RKO (cell line): Measurements from ENCODE around the gene UROS.

Experiments used
- DNase-seq: peaks from one replicate; pipeline ENCODE4 v3.0.0-alpha.2; 2016; ENCODE audit warnings: low spot score

The UROS gene

DNA sequence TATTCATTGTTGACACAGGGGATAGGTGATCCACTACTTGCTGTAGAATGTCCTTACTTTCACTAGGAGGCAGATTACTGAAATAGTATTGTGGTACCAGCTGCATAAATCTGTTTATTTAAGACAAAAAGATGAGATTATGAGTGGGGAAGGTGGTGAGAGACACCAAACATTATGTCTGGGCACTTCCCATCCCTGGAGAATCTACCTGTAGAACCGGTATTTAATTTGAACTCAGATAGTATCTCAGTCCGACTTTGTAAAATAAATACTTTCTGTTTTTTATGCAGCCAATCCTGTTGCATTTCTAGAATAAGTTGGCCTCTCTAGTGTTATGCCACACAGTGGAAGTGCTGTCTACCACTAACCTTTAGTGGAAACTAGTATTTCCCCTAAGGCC, 13.7 kb upstream of the UROS start:
- no peak for DNase-seq

DNA sequence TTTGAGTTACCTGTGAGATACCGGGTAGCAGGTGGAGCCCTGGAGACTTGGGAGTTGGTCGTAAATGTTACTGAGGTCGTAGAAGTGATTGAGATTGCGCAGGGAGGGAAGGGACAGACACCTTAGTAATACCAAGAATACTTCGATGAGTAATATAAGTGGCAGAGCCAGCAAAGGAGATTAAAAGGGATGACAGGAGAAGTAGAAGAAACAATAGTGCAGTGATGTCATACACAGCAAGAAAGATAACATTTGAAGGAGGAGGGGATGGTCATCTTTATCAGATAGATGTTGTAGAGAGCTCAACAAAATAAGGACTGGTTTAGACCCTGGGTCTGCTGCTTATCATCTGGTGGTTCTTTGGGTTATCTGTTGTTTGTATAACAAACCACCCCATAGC, 5.3 kb upstream of the UROS start:
- no peak for DNase-seq

GRCh38 chr10:125827133-125827532, 4.1 kb upstream of the UROS start:
- no peak for DNase-seq

DNA sequence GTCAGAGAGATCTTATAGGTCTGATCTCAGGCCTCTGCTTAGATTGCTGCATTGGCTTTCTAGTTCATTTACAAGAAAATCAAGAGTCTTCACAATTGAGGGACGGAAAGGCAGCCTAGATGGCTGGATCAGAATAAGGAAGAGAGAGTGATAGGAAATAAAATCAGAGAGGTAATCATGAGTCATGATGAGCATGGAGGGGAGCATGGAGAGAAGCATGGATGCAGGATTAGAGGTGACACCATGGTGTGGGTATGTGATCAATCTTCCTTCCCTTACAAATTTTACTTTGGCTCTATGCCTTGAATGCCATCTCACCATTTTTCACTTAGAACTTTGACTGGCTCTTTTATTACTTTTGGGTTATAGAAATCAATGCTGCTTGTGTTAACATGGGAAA, 1.7 kb upstream of the UROS start:
- peak; percentile 97 for DNase-seq

GRCh38 chr10:125823663-125824251, 699 bp upstream of the UROS start:
- peak; percentile 38 for DNase-seq

DNA sequence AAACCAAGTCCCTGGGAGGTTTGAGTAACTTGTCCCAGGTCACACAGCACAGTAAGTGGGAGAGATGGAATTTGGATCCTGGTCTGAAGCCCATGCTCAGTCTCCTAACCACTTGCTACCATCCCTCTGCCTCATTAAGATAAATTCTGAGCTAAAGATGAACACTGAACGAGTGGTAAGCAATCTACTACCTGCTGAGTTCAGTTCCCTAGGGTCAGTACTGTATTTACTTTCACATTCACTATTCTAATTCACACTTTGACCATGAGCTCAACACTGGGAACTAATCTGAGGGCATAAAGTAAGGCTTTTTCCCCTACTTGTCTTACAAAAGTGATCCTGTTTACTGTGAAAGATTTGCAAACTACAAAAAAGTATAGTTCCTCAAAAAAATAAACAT, 2.4 kb downstream of the UROS start:
- no peak for DNase-seq

DNA sequence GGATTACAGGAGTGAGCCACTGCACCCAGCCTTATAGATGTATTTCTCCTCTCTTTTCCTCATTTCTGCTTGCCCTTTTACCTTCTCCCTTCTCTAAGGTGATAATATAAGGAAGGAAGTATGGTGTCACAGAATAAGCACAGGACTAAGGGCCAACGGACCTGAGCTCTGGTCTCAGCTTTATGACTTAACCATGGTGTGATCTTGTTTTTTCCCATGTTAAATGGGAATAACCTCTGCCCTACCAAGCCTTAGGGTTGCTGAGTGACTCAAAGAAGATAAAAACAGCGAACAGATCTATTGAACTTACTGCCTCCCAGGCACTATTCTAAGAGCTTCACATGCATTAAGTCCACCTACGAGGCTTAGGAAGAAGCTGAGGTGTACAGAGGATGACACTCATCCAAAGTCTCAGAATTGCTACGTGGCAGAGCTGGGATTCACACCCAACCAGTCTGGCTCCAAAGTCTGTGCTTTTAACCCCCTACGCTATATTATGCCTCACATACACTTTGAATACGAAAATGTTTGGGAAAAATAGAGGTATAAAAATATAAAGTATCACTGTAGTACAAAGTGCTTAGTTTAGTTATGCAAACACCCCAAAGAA, 5.6 kb downstream of the UROS start:
- DNase-seq = no peak

DNA sequence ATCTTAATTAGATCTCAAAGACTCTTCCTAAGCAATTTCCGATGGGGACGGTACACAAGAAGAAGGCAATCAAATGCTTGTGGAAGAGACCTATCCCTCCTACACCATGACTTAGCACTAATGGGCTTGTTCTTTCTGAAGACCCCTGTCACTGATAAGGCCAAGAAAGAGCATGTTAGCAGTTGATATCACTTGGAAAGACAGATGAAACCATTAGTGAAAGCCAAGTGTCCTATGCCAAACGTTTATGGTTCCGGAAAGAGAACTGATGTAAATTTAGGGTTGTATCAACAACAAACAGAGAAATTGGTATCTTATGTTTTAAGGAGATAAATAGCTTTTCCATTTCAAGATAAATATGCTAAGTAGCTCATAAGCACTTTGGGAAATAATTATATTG, 6.5 kb downstream of the UROS start:
- DNase-seq = no peak

- no peak for DNase-seq
Measured at GRCh38 chr10:125815764-125816163, 7.3 kb downstream of the UROS start.

DNA sequence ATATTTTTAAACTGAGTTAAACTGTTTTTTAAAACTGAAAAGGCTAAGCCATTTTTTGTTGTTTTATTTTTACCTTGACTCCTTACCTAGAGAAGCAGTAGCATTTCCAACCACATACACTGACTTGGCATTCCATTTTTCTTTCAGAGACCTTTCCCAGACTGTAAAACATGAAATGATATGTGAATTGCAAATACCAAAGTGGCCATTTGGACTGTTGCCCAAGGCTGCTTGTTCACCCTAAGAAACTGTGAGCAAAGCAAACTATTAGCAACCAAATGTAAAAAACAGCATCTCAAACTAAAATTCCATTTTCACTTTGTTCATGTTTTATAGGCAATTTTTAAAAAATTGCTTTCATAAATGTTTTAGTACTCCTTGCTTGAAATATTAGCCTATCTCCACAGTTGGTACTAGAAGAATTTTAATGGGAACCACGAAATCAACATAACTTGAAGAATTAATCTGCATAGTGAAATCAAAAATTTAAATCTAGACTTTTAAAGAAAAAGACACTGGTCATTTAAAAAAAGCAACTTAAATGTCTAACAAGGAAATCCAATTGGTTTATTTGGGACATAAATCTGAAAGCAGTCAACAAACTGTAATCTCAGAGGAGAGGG, 10.8 kb downstream of the UROS start:
- DNase-seq = no peak

GRCh38 chr10:125811251-125811650, 11.8 kb downstream of the UROS start:
- DNase-seq = no peak

DNA sequence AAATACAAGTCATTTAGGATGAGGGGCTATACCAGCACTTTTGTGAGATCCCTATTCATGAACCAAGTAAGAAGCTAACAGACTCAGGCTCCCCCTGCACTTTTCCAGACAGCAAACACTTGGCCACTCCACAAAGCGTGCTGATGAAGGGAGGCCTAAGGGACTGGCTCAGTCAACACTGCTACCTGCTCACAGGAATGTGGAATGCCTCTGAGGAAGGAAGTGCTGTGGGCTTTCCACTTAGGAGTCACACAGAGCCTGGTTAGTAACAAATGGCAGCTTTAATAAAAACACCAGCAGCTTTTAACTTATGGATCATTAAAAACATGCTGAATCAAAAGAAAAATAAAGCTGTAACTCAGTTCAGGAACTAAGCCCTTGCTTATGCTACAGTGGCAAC, 15.0 kb downstream of the UROS start:
- DNase-seq = no peak

GRCh38 chr10:125802739-125803138, 20.3 kb downstream of the UROS start:
- DNase-seq = no peak

DNA sequence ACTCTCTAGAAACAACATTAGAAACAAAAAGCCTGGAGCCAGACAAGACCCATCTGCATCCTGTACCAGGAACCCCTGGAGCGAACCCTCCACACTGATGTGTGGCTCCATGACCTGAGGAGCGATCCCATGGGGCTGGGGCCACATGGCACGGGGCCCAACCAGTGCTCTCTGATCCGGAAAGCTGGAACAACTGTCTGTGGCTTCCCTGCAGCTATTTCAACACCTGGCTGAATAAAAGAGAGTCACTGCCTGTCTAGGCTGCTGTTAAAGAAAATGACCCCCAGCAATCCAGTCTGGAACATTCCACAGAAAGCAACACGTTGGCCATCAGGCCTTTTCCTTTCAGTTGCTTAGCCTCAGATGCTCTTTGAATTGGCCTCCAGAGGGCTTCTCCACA, 20.9 kb downstream of the UROS start:
- no peak for DNase-seq

DNA sequence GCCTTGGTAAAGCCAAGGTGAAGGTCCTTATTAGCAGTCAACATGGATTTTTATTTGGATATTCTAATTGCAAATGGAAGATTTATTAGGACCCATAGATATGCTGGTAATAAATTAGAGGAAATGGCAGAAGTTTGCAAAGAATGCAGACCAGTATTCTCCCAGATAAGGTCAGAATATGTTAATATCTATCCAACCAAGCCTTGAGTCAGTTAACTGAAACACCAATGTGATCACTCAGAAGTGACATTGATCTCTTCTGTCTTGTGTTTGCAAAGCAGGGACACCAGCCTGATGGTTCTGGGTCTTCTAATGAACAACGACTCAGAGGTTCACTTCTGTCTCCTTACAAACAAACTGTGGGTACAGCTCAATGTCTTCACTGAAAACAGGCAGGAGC, 21.5 kb downstream of the UROS start:
- DNase-seq = no peak

DNA sequence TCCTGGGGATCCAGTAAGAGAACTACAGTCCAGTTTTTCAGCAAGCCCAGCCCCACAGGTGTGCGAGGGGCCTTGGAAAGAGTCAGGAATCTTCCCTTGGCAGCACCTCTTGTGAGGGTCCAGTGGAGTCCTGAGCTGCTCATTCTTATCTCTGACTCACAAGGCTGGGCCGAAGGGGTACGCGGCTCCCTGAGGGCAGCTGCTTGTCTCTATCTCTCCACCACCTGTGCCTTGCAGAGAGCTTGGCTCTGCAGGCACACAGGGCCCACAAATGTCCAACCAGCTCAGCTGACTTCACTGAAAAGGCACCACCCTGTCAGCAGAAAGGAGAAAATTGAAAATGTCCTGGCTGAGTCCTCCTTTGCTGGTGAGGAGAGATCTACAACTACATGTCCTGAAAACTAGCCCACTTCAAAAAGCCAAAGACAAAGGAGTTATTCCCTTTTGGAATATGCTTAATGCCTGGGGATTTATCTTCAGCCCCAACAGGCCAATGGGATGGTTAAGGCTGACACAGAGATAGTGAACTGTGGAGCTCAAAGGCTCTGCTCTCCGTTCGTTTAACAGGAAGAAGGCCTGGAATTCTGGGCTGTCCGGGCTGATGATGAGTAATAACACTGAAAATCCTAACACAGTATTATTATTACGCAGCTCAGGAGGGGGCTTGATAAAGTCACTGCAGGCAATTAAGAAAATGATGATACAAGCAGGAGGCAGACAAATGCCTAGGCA, 23.4 kb downstream of the UROS start:
- no peak for DNase-seq

- DNase-seq = no peak
Measured at GRCh38 chr10:125797994-125798662, 24.9 kb downstream of the UROS start.

- no peak for DNase-seq
Measured at GRCh38 chr10:125797424-125797823, 25.6 kb downstream of the UROS start.

GRCh38 chr10:125795637-125796190, 27.3 kb downstream of the UROS start:
- no peak for DNase-seq

- no peak for DNase-seq
Measured at GRCh38 chr10:125795128-125795527, 27.9 kb downstream of the UROS start.

DNA sequence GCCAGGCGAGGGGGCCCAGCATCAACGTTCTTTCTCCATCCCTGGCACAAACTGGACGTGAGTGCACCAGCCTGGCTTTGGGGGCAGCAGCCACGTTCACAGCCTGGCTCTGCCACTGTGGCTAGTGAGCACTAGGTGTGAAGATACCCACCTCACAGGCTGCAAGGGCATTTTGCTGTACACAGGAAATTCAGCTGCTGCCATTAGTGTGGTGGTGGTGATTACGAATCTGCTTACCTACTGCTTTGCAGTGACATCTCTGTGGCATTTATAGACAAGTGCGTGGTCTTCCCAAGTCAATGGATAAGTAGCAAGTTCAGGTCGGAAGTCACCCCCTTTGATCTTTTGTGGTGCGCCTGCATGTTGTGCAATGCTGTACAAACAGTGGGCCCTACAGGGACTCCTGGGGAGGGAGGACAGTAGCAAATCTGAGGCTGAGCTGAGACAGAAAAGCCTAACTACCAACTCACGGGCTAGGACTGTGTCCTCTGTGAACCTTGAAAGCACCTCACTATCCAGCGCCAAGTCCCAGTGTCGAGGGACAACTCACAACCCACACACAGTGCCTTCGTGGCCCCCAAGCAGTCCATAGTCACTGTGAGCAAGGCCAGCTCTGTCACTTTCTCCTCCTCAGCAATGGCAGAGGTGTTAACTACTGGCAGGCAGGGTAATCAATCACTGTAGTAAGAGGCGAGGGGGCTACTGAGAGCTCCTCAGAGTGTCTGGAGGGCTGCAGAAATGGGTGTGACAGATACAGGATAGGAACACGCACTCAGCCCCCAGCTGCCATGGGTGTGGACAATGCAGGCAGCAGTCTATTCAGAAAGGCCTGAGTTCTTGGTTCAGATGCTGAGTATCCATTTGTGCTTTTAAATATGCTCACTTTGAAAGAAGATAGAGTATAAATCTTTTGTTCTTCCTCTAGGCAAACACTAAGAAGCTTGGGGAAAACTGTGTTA, 30.4 kb downstream of the UROS start:
- DNase-seq = no peak
